GM12864 (cell line): Measurements from ENCODE around the gene NR3C1.
"Not testable (repeated sequence)": the region's sequence is repeated elsewhere in the genome, so short reads cannot be mapped to it uniquely, and the experiment has no call there.

Experiments used
- DNase-seq: peaks from one replicate; pipeline ENCODE4 v3.0.0-alpha.2; 2011; ENCODE audit warnings: low read depth
- H3K4me3 ChIP-seq: 2 replicates; pipeline ENCODE4 v1.5.1; 2011; ENCODE audit warnings: mild to moderate bottlenecking, low read depth, low read length, control low read depth
- CTCF ChIP-seq: IDR thresholded peaks from 2 replicates; pipeline ENCODE4 v1.5.1; 2011; ENCODE audit warnings: low read depth, mild to moderate bottlenecking, moderate library complexity, low read length, control low read depth, inconsistent platforms; ENCODE audit errors: missing control alignments

NR3C1 gene

GRCh38 chr5:143337946-143338345, 65.5 kb downstream of the NR3C1 start:
- H3K4me3 ChIP-seq, result no peak overlapping the region
- no peak for DNase-seq
- TF ChIP-seq CTCF, result no peak

- TF ChIP-seq CTCF, result no peak
- no peak overlapping the region for H3K4me3 ChIP-seq
- DNase-seq, result no peak
Measured at GRCh38 chr5:143336485-143336884, 67.0 kb downstream of the NR3C1 start.

GRCh38 chr5:143334903-143335302, 68.6 kb downstream of the NR3C1 start:
- H3K4me3 ChIP-seq, result no peak overlapping the region
- no peak for DNase-seq
- TF ChIP-seq CTCF, result no peak

GRCh38 chr5:143334380-143334779, 69.1 kb downstream of the NR3C1 start:
- not testable (repeated sequence) for H3K4me3 ChIP-seq, DNase-seq

- no peak for TF ChIP-seq CTCF
- H3K4me3 ChIP-seq, result no peak overlapping the region
- no peak for DNase-seq
Measured at GRCh38 chr5:143331956-143332355, 71.5 kb downstream of the NR3C1 start.

- DNase-seq, result no peak
- H3K4me3 ChIP-seq, result no peak overlapping the region
- no peak for TF ChIP-seq CTCF
Measured at GRCh38 chr5:143329843-143330242, 73.6 kb downstream of the NR3C1 start.

GRCh38 chr5:143328589-143329220, 74.8 kb downstream of the NR3C1 start:
- no peak for DNase-seq
- no peak overlapping the region for H3K4me3 ChIP-seq
- TF ChIP-seq CTCF, result no peak

GRCh38 chr5:143325086-143325485, 78.4 kb downstream of the NR3C1 start:
- not testable (repeated sequence) for DNase-seq, H3K4me3 ChIP-seq

- not testable (repeated sequence) for DNase-seq, H3K4me3 ChIP-seq
Measured at GRCh38 chr5:143322931-143323630, 80.4 kb downstream of the NR3C1 start.
